Measurements from ENCODE around the gene FIBIN. TPM values are rescaled to one million over a fixed set of nuclear protein-coding genes. Genes with fewer than 3 reads are reported as not detected.

Gene FIBIN
- total RNA-seq, 1 experiment from 2014 or later: not detected

DNA sequence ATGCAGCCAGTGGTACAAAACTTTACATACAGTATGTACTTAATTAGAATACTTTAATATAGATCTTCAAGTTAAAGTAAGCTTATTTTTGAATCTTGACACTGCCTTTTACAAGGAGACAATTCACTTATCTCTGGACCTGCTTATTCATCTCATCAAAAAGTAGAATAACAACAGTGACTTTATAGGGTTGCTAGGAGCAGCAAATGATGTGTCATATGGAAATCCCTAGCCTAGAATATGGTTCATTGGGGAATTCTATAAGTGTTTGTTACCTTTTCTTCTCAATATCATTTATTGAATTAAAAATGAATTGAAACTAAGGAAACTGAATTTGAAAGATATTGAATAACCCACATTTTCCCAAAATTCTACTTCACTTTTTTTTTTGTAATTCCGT is 45.0 kb upstream of the FIBIN start:
- Histone ChIP-seq H3K9ac (ENCODE audit: extremely low read depth, insufficient read length, low read length) (no peak overlapping the region), H3K14ac (ENCODE audit: insufficient read depth, low read length) (no peak overlapping the region), H3K56ac (ENCODE audit: insufficient read length, low read depth, low read length) (no peak overlapping the region), H3K4me1 (ENCODE audit: insufficient read depth, low read length) (0 out of 2 replicates have a peak, but pooled peaks cover 4% of the 10 kb centered on the region), H4K91ac (ENCODE audit: insufficient read length, low read depth, low read length) (no peak overlapping the region), H3K27ac (ENCODE audit: insufficient read length, low read depth, low read length) (no peak overlapping the region), H3K27me3 (ENCODE audit: insufficient read depth, low read length) (no peaks in the 10 kb centered on the region), H2BK120ac (ENCODE audit: low read depth, low read length, poor library complexity, severe bottlenecking) (no peak overlapping the region), H2BK5ac (ENCODE audit: insufficient read length, low read length) (no peak overlapping the region), H4K5ac (ENCODE audit: insufficient read length, low read depth, low read length) (no peak overlapping the region), H2BK20ac (ENCODE audit: low read depth, low read length, poor library complexity, severe bottlenecking) (no peak overlapping the region), H3K18ac (ENCODE audit: insufficient read length, low read depth, low read length) (no peak overlapping the region), H3K23me2 (ENCODE audit: insufficient read length, low read depth, low read length, poor library complexity, severe bottlenecking) (peaks cover 2% of the 10 kb centered on the region), H3K9me3 (ENCODE audit: control insufficient read depth, low read depth, low read length) (no peaks in the 10 kb centered on the region), H3K23ac (ENCODE audit: insufficient read length, low read depth, low read length) (no peak overlapping the region), H3T11ph (ENCODE audit: low read length) (no peak overlapping the region), H3K79me2 (ENCODE audit: insufficient read depth, low read length) (no peaks in the 10 kb centered on the region), H2BK15ac (ENCODE audit: low read depth, low read length) (no peak overlapping the region), H4K20me1 (ENCODE audit: control insufficient read depth, insufficient read depth, insufficient read length) (no peaks in the 10 kb centered on the region), H2BK12ac (ENCODE audit: insufficient read length, low read depth, low read length) (no peak overlapping the region), H3K79me1 (ENCODE audit: insufficient read depth, low read depth, low read length, poor library complexity, severe bottlenecking) (no peaks in the 10 kb centered on the region), H2AFZ (ENCODE audit: low read length) (no peak overlapping the region), H4K8ac (replicated peaks; ENCODE audit: insufficient read length, low read depth, low read length) (no peak overlapping the region), H3K4ac (ENCODE audit: low read depth, low read length) (no peak overlapping the region), H3K4me2 (ENCODE audit: insufficient read depth, insufficient read length, low read length) (no peak overlapping the region), H2AK5ac (ENCODE audit: insufficient read length, low read length) (no peak overlapping the region)
- no peak for DNase-seq
- Mint-ChIP-seq H3K4me1 (peaks cover 22% of the 10 kb centered on the region in 2 experiments), H3K4me3 (no peak overlapping the region), H3K27me3 (ENCODE audit: low read depth) (no peaks in the 10 kb centered on the region), H3K9me3 (no peaks in the 10 kb centered on the region), H3K36me3 (ENCODE audit: insufficient read depth in 1 of 3, low read depth in 3 of 3) (no peaks in the 10 kb centered on the region), H3K27ac (no peak overlapping the region)
- TF ChIP-seq, protein P1, sequence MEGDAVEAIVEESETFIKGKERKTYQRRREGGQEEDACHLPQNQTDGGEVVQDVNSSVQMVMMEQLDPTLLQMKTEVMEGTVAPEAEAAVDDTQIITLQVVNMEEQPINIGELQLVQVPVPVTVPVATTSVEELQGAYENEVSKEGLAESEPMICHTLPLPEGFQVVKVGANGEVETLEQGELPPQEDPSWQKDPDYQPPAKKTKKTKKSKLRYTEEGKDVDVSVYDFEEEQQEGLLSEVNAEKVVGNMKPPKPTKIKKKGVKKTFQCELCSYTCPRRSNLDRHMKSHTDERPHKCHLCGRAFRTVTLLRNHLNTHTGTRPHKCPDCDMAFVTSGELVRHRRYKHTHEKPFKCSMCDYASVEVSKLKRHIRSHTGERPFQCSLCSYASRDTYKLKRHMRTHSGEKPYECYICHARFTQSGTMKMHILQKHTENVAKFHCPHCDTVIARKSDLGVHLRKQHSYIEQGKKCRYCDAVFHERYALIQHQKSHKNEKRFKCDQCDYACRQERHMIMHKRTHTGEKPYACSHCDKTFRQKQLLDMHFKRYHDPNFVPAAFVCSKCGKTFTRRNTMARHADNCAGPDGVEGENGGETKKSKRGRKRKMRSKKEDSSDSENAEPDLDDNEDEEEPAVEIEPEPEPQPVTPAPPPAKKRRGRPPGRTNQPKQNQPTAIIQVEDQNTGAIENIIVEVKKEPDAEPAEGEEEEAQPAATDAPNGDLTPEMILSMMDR (conservative IDR thresholded peaks at IDR 0.05): no peak
- no CpG with 5 or more reads among the region's 1 CpG for WGBS (ENCODE audit: extremely low coverage, insufficient read length, low lambda C conversion rate)
